ENCODE data around the gene SFN. TPM values are rescaled to one million over a fixed set of nuclear protein-coding genes. Genes with fewer than 3 reads are reported as not detected.
"Not testable (repeated sequence)": the region's sequence is repeated elsewhere in the genome, so short reads cannot be mapped to it uniquely, and the experiment has no call there.

SFN gene
- total and polyA plus RNA-seq, 3 donors from 2014 or later: 0.31 to 0.41 TPM; not detected in 1

DNA sequence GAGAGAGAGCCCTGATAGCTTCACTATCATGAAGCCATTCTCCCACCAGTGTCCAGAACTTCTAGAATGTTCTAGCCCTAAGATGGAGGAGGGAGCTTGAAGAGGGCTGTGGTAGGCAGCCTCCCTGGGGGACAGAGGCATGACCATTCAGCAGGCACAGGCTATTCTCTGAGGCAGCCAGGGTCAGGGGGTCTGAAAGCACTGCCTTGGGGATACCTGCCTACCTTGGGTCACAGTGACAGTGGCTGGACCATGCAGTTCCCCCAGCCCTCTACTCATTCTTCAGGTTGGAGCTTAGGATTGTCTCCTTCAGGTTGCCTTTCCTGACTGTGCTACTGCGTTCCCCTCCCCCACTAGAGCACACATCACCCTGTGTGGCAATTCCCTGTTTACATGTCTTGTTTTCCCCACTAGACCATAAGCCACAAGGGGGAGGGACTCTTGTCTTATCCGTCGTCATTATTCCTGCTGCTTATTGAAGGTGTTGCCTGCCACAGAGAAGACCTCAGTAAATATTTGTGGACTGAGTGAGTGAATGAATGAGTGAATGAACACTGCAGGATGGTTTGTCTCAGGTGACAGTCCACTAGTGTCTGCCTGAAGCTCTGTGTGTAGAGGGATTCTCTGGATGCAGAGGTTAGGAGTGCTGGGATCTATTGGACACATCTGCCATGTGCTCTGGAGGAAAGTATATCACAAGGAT is 31.3 kb upstream of the SFN start:
- TF ChIP-seq, protein P1, sequence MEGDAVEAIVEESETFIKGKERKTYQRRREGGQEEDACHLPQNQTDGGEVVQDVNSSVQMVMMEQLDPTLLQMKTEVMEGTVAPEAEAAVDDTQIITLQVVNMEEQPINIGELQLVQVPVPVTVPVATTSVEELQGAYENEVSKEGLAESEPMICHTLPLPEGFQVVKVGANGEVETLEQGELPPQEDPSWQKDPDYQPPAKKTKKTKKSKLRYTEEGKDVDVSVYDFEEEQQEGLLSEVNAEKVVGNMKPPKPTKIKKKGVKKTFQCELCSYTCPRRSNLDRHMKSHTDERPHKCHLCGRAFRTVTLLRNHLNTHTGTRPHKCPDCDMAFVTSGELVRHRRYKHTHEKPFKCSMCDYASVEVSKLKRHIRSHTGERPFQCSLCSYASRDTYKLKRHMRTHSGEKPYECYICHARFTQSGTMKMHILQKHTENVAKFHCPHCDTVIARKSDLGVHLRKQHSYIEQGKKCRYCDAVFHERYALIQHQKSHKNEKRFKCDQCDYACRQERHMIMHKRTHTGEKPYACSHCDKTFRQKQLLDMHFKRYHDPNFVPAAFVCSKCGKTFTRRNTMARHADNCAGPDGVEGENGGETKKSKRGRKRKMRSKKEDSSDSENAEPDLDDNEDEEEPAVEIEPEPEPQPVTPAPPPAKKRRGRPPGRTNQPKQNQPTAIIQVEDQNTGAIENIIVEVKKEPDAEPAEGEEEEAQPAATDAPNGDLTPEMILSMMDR (IDR thresholded peaks at IDR 0.05): no peak
- TF ChIP-seq POLR2A (IDR thresholded peaks at IDR 0.05): no peak
- WGBS, 2 donors: 74 to 89% methylated on average over 3 of the region's 3 CpGs
- Histone ChIP-seq H3K36me3 (ENCODE audit: low read depth, missing control alignments) (no peaks in the 10 kb centered on the region), H3K27ac (no peak overlapping the region), H3K4me1 (peaks cover 6% of the 10 kb centered on the region), H3K4me3 (no peak overlapping the region), H3K27me3 (no peaks in the 10 kb centered on the region), H3K9me3 (no peaks in the 10 kb centered on the region)
- intact Hi-C loops (cut with DNase I; ENCODE audit: low total_unique reads): no loop called here
- DNase-seq: no peak

DNA sequence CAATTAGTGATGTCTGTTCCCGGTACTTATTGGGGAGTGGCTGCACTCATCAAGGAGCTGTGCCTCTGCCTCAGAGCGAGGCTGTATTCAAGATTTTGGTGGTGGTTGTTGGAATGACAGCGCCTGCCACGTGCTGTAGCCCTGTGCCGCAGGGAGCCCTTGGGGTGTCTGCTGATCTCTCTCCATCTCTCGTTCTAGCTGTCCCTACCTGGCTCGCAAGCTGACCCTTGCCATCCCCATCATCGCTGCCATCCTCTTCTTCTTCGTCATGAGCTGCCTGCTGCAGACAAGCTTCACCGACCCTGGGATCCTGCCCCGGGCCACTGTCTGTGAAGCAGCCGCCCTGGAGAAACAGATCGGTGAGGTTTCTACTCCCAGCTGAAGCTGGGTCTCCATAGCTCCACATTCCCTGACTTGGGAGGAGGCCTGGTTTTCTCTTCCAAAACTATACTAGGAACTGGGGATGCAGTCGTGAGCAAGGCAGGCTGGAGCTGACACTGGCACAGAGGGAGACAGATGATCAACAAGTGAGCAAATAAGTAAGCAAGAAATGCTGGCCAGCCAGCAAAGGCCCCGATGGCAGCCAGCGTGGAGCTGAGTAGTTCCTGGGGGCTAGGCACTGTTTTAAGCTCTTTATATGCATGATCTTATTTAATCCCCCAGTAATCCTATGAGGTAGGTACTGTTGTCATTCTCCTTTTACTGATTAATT is 30.5 kb upstream of the SFN start:
- intact Hi-C loops (cut with DNase I; ENCODE audit: low total_unique reads): no loop called here
- Histone ChIP-seq H3K4me1 (peaks cover 6% of the 10 kb centered on the region), H3K27me3 (no peaks in the 10 kb centered on the region), H3K4me3 (no peak overlapping the region), H3K27ac (no peak overlapping the region), H3K36me3 (ENCODE audit: low read depth, missing control alignments) (no peaks in the 10 kb centered on the region), H3K9me3 (no peaks in the 10 kb centered on the region)
- WGBS, 2 donors: 87 to 92% methylated on average over 14 to 16 of the region's 16 CpGs
- TF ChIP-seq POLR2A (IDR thresholded peaks at IDR 0.05): no peak
- TF ChIP-seq, protein P1 (IDR thresholded peaks at IDR 0.05): no peak
- DNase-seq: no peak

DNA sequence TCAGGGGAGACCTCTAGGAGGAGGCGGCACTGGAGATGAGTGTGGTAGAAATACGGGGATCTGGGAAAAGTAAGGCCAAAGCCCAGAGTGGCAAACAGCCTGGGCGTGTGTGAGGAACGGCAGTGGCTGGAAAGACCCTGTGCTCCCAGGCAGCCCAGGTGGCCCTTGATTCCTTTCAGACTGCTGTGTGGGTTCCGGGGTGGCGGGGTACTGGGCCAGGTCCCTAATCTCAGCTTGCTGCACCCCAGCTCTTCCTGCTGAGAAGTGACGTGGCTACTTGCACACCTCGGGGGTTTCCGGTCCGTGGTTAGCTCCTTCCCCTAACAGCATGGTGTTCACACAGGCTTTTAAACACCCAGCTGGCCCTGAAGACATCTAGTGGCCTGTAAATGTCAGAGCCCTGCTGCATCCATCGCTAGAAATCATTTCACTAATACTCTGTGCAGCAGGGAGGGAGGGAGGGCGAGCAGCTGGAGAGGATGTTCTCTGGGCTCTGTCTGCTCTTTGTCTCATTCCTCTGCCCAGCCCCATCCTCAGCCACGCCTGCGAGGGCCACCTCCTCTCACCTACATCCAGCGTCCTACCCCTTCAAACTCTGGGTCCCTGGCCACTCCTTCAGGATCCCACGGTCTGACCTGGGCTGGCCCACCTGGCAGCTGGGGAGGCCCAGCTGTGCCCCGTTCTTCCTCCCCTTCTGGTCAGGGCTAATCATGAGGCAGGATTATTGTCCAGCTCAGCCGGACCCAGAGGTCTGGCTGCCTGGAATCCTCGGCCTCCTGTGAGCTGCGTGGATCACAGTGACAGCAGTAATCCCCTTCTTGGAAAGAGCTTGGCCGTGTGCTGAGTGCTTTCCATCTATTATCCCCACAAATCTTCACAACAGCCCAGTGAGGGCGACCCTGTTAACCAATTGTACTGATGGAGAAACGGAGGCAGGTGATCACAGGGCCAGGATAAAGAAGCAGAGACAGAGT is 29.2 kb upstream of the SFN start:
- H3K27me3 ChIP-seq: no peaks in the 10 kb centered on the region
- intact Hi-C loops (cut with DNase I; ENCODE audit: low total_unique reads): no loop called here
- no peaks in the 10 kb centered on the region for H3K4me1 ChIP-seq
- DNase-seq: no peak
- H3K36me3 ChIP-seq (ENCODE audit: low read depth, missing control alignments): no peaks in the 10 kb centered on the region
- no peak overlapping the region for H3K4me3 ChIP-seq
- TF ChIP-seq, protein P1 (IDR thresholded peaks at IDR 0.05): no peak
- no peak for TF ChIP-seq POLR2A (IDR thresholded peaks at IDR 0.05)
- no peak overlapping the region for H3K27ac ChIP-seq
- H3K9me3 ChIP-seq: no peaks in the 10 kb centered on the region
- WGBS, 2 donors: 85 to 91% methylated on average over 22 to 23 of the region's 23 CpGs

DNA sequence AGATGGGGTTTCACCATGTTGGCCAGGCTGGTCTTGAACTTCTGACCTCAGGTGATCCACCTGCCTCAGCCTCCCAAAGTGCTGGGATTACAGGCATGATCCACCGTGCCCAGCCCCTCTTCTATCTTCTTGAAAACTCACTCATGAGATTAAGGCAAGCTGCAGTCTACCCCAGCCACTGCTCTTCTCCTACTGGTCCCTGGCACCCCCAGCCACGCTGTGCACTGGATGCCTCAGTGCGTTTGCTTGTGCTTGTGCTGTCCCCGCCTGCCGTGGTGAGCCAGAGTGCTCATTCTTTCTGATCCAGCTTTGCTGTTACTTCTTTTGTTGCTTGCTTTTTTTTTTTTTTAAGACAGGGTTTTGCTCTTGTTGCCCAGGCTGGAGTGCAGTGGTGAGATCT is 25.3 kb upstream of the SFN start:
- 89 to 92% methylated on average over 5 of the region's 5 CpGs for WGBS, 2 donors
- H3K4me1 ChIP-seq; H3K27ac ChIP-seq; DNase-seq; H3K36me3 ChIP-seq (ENCODE audit: low read depth, missing control alignments); intact Hi-C loops (cut with DNase I; ENCODE audit: low total_unique reads); H3K9me3 ChIP-seq; H3K4me3 ChIP-seq; H3K27me3 ChIP-seq: not testable (repeated sequence)

Measured in testis (tissue), 3 donors.